Stimulated activated CD4-positive, alpha-beta T cell treated with anti-CD3 and anti-CD28 coated beads, Interleukin-4, amount 100 ng/mL, for 1 hour (primary cell): ENCODE results near the gene ZBTB32.

Experiments used
- DNase-seq: peaks from one replicate; pipeline ENCODE4 v3.0.0-alpha.2; 2020

ZBTB32 gene

DNA sequence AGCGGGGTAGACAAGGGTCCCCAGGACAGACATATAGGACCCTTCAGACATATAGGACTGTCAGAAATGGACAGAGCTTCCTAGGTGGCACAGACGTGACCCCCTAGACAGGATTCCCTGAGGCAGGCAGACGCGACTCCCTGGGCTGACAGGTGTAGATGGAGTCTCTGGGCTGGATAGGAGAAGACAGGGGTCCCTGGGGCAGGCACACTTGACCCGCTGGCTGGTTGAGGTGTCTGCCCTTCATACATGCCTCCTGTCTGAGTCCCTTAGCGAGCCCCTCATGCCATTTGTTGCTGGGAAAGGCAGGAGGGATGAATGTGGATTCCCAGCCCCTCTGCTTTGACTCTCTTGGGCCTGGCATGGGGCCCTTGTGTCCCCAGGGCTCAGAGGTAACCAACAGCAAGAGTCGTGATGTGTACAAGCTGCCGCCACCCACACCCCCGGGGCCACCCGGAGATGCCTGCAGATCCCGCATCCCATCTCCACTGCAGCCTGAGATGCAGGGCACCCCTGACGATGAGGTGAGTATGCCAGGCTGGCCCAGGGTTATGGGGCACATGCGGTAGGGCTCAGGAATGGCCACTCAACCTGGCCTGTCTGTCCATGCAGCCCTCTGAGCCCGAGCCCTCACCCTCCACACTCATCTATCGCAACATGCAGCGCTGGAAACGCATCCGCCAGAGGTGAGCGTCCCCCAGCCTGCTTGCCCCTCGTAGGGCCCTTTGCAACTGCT, 49.4 kb downstream of the ZBTB32 start:
- DNase-seq: no peak

GRCh38 chr19:35754370-35755130, 50.2 kb downstream of the ZBTB32 start:
- no peak for DNase-seq

- no peak for DNase-seq
Observed at GRCh38 chr19:35755131-35755549, 50.8 kb downstream of the ZBTB32 start.

- peak; percentile 63 for DNase-seq
Observed at GRCh38 chr19:35755550-35756376, 51.4 kb downstream of the ZBTB32 start.

GRCh38 chr19:35756377-35757230, 52.2 kb downstream of the ZBTB32 start, which contains the start of gene HSPB6:
HSPB6 (minus strand) TSS chr19:35757029; CDS start chr19:35757008, 21 bp downstream.
- DNase-seq: no peak

GRCh38 chr19:35757231-35757748, 52.9 kb downstream of the ZBTB32 start:
- DNase-seq: no peak

GRCh38 chr19:35757749-35758608, 53.6 kb downstream of the ZBTB32 start, which contains the start of gene PROSER3:
PROSER3 (plus strand) TSS chr19:35758176; CDS start chr19:35758216, 40 bp downstream.
- peak; percentile 97 for DNase-seq

DNA sequence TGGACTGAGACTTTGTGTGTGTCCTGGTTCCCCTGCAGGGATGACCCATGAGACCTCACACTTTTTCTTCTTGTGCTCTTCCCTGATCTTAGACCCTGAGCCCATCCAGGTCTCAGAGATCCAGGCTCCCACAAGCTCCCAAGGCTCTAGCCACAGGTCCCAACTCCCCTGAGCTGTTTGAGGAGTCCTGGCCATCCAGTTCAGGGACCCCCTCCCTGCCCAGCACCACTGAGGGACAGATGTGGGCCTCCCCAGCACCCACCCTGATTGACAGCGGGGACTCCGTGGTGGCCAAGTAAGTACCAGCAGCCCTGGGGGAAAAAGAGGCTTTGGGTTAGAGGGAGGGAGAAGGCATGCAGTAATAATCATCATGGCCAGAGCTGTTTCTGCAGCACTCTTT, 55.3 kb downstream of the ZBTB32 start:
- no peak for DNase-seq

GRCh38 chr19:35760711-35761349, 56.5 kb downstream of the ZBTB32 start:
- no peak for DNase-seq

GRCh38 chr19:35764432-35765315, 60.3 kb downstream of the ZBTB32 start:
- DNase-seq: no peak
